ENCODE data around the gene OPCML.

OPCML gene

DNA sequence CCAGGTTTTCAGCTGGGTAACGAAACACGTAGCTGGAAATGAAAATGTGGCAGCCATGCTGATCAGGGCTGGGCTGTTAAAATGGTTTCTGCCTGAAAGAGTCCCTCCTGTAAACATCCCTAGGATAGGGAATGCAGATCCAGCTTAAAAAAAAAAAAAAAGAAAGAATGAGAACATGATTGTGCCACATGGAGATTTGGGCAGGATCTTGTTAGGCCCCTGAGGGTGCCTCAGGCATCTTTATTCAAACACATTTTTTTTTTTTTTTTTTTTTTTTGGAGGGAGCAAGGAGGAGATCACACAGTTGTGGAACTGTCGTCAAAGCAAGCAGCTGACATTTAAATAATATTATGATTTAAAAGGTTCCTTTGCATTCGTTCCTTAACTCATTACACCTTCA is 900.3 kb downstream of the OPCML start:
- H3F3A ChIP-seq (ENCODE audit: insufficient read depth, low read length) = no peaks in the 10 kb centered on the region
- TF ChIP-seq EZH2 (optimal IDR thresholded peaks at IDR 0.05; ENCODE audit: low read depth, low read length) (no peak), EZH2phosphoT487 (IDR thresholded peaks at IDR 0.05; ENCODE audit: low read length) (no peak)
- TF ChIP-seq, protein P1, sequence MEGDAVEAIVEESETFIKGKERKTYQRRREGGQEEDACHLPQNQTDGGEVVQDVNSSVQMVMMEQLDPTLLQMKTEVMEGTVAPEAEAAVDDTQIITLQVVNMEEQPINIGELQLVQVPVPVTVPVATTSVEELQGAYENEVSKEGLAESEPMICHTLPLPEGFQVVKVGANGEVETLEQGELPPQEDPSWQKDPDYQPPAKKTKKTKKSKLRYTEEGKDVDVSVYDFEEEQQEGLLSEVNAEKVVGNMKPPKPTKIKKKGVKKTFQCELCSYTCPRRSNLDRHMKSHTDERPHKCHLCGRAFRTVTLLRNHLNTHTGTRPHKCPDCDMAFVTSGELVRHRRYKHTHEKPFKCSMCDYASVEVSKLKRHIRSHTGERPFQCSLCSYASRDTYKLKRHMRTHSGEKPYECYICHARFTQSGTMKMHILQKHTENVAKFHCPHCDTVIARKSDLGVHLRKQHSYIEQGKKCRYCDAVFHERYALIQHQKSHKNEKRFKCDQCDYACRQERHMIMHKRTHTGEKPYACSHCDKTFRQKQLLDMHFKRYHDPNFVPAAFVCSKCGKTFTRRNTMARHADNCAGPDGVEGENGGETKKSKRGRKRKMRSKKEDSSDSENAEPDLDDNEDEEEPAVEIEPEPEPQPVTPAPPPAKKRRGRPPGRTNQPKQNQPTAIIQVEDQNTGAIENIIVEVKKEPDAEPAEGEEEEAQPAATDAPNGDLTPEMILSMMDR (IDR thresholded peaks at IDR 0.05; ENCODE audit: low read length) = no peak
- no peaks in the 10 kb centered on the region for H3K79me2 ChIP-seq (ENCODE audit: low read length)
- no peak for DNase-seq
- H3K4me1 ChIP-seq (ENCODE audit: low read length) = no peaks in the 10 kb centered on the region
- H3K36me3 ChIP-seq (replicated peaks; ENCODE audit: insufficient read depth, low read length) = no peaks in the 10 kb centered on the region
- H3K9me3 ChIP-seq (replicated peaks; ENCODE audit: insufficient read depth, low read length) = no peaks in the 10 kb centered on the region
- H3K9me2 ChIP-seq (replicated peaks; ENCODE audit: insufficient read depth, low read length) = no peaks in the 10 kb centered on the region
- H3K4me3 ChIP-seq (ENCODE audit: low read length) = no peak overlapping the region
- no peaks in the 10 kb centered on the region for H4K20me1 ChIP-seq (ENCODE audit: insufficient read depth, low read length)
- no peak overlapping the region for H3K4me2 ChIP-seq (ENCODE audit: low read depth, low read length)
- H3K27me3 ChIP-seq (replicated peaks; ENCODE audit: insufficient read depth, low read length) = no peaks in the 10 kb centered on the region
- no peak overlapping the region for H3K27ac ChIP-seq (ENCODE audit: low read length)
- no peak overlapping the region for H3K9ac ChIP-seq (ENCODE audit: low read length)
- H2AFZ ChIP-seq (ENCODE audit: low read length) = no peak overlapping the region

DNA sequence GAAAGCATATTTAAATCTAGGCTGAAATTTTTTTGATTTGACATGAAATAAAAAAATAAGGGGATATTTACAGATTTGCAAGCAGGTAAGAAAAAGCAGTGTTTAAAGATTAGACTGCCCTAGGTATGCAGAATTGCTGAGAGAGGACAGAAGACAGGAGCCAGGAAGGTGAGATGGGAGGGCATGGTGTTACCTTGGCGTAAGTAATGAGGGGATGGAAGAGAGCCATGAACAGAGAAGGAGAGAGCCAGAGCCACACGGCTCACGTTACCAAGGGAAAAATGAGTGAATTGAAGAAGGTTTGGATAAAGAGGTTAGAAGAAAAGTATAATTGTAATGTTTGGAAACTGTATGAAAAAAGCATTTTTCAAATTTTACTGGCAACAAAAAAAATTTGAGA is 904.3 kb downstream of the OPCML start:
- no peaks in the 10 kb centered on the region for H3F3A ChIP-seq (ENCODE audit: insufficient read depth, low read length)
- TF ChIP-seq EZH2phosphoT487 (IDR thresholded peaks at IDR 0.05; ENCODE audit: low read length) = no peak
- TF ChIP-seq EZH2 (optimal IDR thresholded peaks at IDR 0.05; ENCODE audit: low read depth, low read length) = no peak
- TF ChIP-seq, protein P1 (IDR thresholded peaks at IDR 0.05; ENCODE audit: low read length) = no peak
- H3K36me3 ChIP-seq (replicated peaks; ENCODE audit: insufficient read depth, low read length) = no peaks in the 10 kb centered on the region
- no peak overlapping the region for H3K27ac ChIP-seq (ENCODE audit: low read length)
- no peak overlapping the region for H3K4me2 ChIP-seq (ENCODE audit: low read depth, low read length)
- H2AFZ ChIP-seq (ENCODE audit: low read length) = no peak overlapping the region
- H3K9me3 ChIP-seq (replicated peaks; ENCODE audit: insufficient read depth, low read length) = no peaks in the 10 kb centered on the region
- no peaks in the 10 kb centered on the region for H3K27me3 ChIP-seq (replicated peaks; ENCODE audit: insufficient read depth, low read length)
- no peak overlapping the region for H3K9ac ChIP-seq (ENCODE audit: low read length)
- no peaks in the 10 kb centered on the region for H3K79me2 ChIP-seq (ENCODE audit: low read length)
- H3K4me1 ChIP-seq (ENCODE audit: low read length) = no peaks in the 10 kb centered on the region
- H3K9me2 ChIP-seq (replicated peaks; ENCODE audit: insufficient read depth, low read length) = no peaks in the 10 kb centered on the region
- DNase-seq = no peak
- no peaks in the 10 kb centered on the region for H4K20me1 ChIP-seq (ENCODE audit: insufficient read depth, low read length)
- H3K4me3 ChIP-seq (ENCODE audit: low read length) = no peak overlapping the region

DNA sequence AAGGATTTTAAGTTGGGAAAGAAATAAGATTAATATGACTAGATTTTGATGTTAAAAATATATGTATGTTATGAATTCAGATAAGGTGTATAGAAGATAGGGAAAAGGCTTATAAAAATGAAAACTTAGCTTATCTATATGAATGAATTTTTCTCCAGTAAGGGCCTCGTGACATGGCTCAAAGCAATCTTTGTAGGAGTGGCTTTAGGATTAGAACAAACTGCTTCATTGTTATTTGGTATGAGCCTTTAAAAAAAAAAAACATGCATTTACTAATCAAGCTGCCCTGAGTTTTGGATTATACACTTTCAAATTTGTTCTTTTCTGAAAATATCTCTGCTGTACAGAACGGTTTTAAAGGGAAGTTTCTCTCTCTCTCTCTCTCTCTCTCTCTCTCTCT is 905.9 kb downstream of the OPCML start:
- no peak for DNase-seq
- H3K4me2 ChIP-seq (ENCODE audit: low read depth, low read length) = no peak overlapping the region
- H3F3A ChIP-seq (ENCODE audit: insufficient read depth, low read length) = no peaks in the 10 kb centered on the region
- H3K4me1 ChIP-seq (ENCODE audit: low read length) = no peaks in the 10 kb centered on the region
- H2AFZ ChIP-seq (ENCODE audit: low read length) = no peak overlapping the region
- no peak overlapping the region for H3K4me3 ChIP-seq (ENCODE audit: low read length)
- H3K27me3 ChIP-seq (replicated peaks; ENCODE audit: insufficient read depth, low read length) = no peaks in the 10 kb centered on the region
- TF ChIP-seq EZH2phosphoT487 (IDR thresholded peaks at IDR 0.05; ENCODE audit: low read length) (no peak), EZH2 (optimal IDR thresholded peaks at IDR 0.05; ENCODE audit: low read depth, low read length) (no peak)
- TF ChIP-seq, protein P1 (IDR thresholded peaks at IDR 0.05; ENCODE audit: low read length) = no peak
- no peak overlapping the region for H3K27ac ChIP-seq (ENCODE audit: low read length)
- H3K79me2 ChIP-seq (ENCODE audit: low read length) = no peaks in the 10 kb centered on the region
- no peaks in the 10 kb centered on the region for H4K20me1 ChIP-seq (ENCODE audit: insufficient read depth, low read length)
- H3K9me2 ChIP-seq (replicated peaks; ENCODE audit: insufficient read depth, low read length) = no peaks in the 10 kb centered on the region
- no peaks in the 10 kb centered on the region for H3K9me3 ChIP-seq (replicated peaks; ENCODE audit: insufficient read depth, low read length)
- no peak overlapping the region for H3K9ac ChIP-seq (ENCODE audit: low read length)
- H3K36me3 ChIP-seq (replicated peaks; ENCODE audit: insufficient read depth, low read length) = no peaks in the 10 kb centered on the region
